Neural progenitor cell (in vitro differentiated cells): ENCODE measurements around the gene KLF6.

Experiments used
- CTCF ChIP-seq: fragments of 200-600 bp; sonication (generic); IDR thresholded peaks from 2 replicates; pipeline ENCODE4 v1.5.1; 2017; ENCODE audit warnings: antibody characterized with exemption, mild to moderate bottlenecking
- EZH2 ChIP-seq: fragments of 200-600 bp; sonication (generic); IDR thresholded peaks from 2 replicates; pipeline ENCODE4 v1.6.1; 2017; ENCODE audit warnings: antibody characterized with exemption, mild to moderate bottlenecking, moderate library complexity
- EZH2phosphoT487 ChIP-seq: fragments of 200-600 bp; sonication (generic); IDR thresholded peaks from 2 replicates; pipeline ENCODE4 v1.6.1; 2017; ENCODE audit warnings: antibody characterized with exemption

- TF ChIP-seq CTCF: no peak
- no peak for TF ChIP-seq EZH2
- no peak for TF ChIP-seq EZH2phosphoT487
These were observed 55.5 kb downstream of the KLF6 start for GRCh38 chr10:3729397-3729976.
